Adipose tissue (tissue), 3 donors: ENCODE results near the gene SORCS1. TPM values are rescaled to one million over a fixed set of nuclear protein-coding genes. Genes with fewer than 3 reads are reported as not detected.
"Not testable (repeated sequence)": the region's sequence is repeated elsewhere in the genome, so short reads cannot be mapped to it uniquely, and the experiment has no call there.

Experiments used
- H3K27ac ChIP-seq: one replicate; pipeline ENCODE4 v1.5.1; 2013; ENCODE audit warnings: low read depth, low read length
- WGBS, 3 donors: extraction: QIAGEN DNeasy Blood & Tissue Kit; methylation state at CpG; one replicate each; pipeline ENCODE4 v1.1.7; 2013; 5-methylcytosine and 5-hydroxymethylcytosine counted together
- polyA plus RNA-seq, 3 donors: library from polyadenylated mRNA; stranded (reverse); fragments of 200-250 nt; gene quantifications; one replicate each; pipeline ENCODE4 v1.2.3, GENCODE V29; 2013
- donor health status: healthy with polysubstance abuse.
- donor health status: Bipolar disorder and iron deficiency.
- donor health status: healthy.

Gene SORCS1
- polyA plus RNA-seq, 3 donors, result 0.16 to 0.87 (median 0.22) TPM

DNA sequence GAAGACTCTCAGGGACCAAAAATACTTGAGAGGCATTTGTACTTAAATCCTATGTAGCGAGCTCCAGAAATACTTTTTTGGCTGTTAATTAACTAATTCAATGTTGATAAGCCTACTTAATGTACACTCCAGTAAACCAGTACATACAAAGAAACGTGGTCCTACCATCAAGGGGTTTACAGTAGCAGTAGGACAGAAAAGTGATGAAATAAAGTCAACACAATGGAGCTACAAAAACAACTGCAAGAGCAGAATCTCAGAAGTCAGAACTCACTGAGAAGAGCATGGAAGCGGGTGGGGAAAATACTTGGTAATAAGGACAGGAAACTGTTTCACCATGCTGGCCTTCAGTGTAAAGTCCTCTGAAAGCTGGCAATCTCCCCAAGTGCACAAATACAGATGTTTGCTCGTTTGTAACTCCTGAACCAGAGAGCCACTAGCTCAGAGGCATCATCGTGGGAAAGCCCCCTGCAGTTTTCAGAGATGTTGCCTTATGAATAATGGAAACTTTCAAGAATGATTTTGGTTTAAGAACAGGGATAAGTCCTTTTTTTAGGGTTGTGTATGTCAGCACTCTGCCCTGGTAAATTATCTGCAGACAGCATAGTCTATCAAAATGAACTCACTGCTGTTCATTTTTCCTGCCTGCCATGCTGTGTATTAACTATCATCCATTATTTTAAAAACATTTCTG lies 233.2 kb downstream of the SORCS1 start:
- no peak overlapping the region for H3K27ac ChIP-seq
- 25 to 42% (median 35%) methylated on average over 5 of the region's 5 CpGs for WGBS, 3 donors

DNA sequence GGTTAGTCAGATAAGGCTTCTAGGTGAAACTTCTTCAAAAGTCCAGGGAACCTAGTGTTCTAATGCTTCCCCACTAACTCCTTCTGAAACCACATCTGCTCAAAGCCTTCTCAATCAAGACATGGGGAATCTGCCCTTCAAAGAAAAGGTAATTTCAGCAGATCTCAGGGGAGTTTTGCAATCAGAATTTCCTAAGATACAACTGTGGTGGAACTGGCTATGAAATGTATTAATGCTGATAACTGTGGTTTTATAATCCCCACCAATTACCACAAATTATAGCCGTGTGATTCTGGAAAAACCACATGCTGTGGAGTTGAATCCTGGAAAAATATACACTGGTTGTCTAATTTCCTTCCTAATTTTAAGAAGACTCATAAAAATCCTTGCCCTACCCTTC lies 233.8 kb downstream of the SORCS1 start:
- no peak overlapping the region for H3K27ac ChIP-seq
- WGBS, 3 donors, result 34 to 47% (median 44%) methylated on average over 1 of the region's 1 CpG

DNA sequence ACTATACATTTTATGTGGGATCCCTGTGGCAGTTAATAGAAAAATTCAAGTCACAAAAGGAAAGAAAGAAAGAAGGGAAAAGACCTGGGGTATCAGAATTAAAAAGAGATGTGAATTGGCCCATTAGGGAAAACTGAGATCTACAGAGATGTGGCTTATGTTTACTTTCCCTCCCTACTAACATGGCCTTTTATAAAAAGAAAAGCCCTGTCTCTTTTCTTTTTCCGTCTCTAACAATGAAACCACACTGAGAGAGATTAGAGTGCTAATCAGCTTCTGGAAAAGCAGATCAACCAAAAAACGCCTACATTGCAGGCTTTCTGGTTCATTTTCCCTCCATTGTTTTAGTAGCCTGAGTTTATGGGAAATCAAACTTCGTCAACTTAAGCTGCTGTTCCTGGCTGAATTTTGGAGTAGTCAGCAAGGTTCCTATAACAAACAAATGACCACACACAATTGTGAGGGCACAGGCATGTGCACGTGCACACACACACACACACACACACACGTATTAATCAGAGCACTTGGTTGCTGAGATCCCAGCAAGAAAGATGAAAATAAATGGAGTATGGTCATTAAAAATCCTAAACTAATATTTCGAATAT lies 235.1 kb downstream of the SORCS1 start:
- H3K27ac ChIP-seq, result no peak overlapping the region
- WGBS, 3 donors, result 66 to 80% (median 78%) methylated on average over 6 of the region's 6 CpGs

DNA sequence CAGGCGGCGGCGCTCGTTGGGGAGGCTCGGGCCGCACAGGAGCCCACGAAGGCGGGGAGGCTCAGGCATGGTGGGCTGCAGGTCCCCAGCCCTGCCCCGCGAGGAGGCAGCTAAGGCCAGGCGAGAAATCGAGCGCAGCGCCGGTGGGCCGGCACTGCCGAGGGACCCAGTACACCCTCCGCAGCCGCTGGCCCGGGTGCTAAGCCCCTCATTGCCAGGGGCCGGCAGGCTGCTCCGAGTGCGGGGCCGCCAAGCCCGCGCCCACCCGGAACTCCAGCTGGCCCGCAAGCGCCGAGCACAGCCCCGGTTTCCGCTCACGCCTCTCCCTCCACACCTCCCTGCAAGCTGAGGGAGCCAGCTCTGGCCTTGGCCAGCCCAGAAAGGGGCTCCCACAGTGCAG lies 236.4 kb downstream of the SORCS1 start:
- H3K27ac ChIP-seq, result not testable (repeated sequence)
- 92 to 95% (median 93%) methylated on average over 30 to 33 of the region's 33 CpGs for WGBS, 3 donors

DNA sequence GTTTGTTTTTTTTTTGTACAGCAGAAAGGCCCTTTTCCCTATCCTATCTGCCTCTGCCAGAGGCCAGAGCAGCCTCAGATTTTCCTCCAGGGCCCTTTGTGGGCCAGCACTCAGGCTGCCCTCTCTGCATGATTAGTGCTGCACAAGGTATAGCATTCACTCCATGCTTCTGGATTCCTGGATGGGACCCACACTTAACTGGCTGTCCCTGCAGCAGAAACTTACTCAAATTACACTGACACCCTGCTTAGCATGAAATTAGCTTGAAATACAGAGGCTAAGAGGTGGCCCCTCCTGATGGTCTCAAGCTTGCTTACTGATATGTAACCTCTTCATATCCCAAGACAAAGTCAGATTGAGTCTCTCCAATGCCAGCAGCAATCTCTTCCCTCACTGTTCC lies 239.3 kb downstream of the SORCS1 start:
- no peak overlapping the region for H3K27ac ChIP-seq

DNA sequence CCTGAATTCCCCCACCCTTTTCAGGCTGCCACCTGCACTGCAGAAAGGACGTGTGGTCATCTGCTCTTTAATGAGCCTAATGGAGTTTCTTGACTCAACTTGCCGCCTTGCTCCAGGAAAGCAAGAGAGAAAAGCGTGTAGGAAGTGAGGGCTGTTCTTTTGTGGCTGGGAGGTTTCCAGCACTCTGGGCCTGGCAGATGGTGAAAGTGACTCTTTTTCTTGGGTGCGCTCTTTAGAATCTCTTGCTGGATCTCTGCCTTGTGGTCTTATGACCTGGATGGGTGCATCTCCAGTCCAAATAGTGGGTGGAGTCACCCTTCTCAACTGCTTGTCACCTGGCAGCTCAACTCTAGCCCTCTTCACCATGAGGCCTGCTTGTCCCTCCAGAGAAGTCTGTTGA lies 244.0 kb downstream of the SORCS1 start:
- 74 to 88% (median 83%) methylated on average over 4 of the region's 4 CpGs for WGBS, 3 donors
- no peak overlapping the region for H3K27ac ChIP-seq

DNA sequence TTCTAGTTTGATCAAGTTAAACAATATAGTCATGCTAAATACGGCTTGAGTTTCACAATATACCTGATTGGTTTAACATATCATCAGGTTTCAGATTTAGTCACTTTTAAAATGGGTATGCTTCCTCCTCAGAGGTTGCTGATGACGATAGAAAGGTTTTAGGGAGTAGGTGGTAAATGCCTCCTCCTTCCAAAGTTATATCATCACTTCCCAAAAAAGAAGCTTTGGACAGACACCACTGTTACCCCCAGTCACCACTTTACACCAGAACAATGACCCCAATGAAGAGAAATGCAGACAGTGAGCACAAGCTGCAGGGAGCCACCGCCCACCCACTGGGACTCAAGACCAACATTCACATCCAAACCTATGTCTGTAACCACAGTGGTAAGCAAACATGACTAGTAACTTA lies 244.6 kb downstream of the SORCS1 start:
- WGBS, 3 donors, result 63 to 82% (median 73%) methylated on average over 3 of the region's 3 CpGs
- no peak overlapping the region for H3K27ac ChIP-seq

DNA sequence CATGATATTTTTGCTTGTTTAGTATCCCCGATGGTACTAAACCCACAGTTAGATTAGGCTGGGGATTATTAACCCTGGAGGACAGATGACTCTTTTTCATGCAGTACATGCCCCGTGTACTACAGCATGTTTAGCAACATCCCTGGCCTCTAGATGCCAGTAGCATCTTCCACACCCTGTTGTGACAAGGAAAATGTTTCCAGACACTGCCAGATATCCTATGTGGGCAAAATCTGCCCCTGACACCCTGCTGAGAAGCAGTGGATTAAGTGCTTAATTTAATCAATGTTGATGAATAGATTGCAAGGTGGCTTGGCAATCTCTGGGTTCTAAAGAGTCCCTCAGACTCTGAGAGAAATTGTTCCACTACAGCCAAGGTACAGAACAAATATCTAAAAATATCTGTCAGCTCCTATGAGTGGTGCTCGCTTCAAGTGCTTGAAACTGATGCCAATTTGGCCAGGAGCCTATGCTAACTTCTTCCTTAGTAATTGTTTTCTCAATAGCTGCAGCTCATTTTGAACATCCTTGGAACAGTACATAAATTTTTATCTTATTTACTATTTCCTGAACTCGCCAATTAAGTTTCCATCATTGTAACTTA lies 247.0 kb downstream of the SORCS1 start:
- no peak overlapping the region for H3K27ac ChIP-seq
- 22 to 50% (median 48%) methylated on average over 4 of the region's 4 CpGs for WGBS, 3 donors

DNA sequence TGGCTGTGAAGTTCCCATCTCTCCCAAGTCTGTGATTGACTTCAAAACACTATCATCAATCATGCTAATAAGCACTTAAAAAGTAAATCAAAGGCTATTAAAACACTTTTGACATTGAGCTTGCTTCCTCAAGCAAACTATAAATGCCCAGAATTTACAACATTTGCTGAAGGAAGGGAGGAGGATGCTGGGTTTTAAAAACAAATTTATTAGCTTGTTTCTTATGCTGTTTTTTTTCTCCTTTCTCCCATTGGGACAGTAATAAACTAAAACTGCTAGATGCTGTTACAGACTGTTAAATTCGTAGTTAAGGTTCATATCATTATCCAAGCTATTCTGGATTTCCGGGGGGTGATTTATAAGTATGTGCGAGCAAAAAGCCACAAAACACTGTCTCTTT lies 250.5 kb downstream of the SORCS1 start:
- H3K27ac ChIP-seq, result no peak overlapping the region
- 72 to 77% (median 72%) methylated on average over 3 of the region's 3 CpGs for WGBS, 3 donors

DNA sequence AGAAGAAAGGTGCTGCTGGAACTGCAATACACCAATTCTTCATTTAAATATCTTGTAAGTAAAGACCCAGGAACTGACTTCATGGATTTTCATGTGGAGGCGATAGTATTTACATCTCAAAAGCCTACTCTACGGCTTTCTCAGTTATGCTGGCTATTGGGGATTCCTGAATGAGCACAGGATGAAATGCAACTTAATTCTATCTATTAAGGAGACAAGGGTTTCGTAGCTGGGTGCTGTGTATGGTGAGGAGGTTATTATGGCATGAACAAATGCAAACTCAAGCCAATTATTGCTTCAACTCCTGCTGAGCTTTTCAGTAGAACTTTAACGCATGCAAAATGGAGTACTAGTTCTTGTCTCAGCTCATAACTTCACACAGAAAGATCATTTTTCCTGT lies 251.2 kb downstream of the SORCS1 start:
- H3K27ac ChIP-seq, result no peak overlapping the region
- 70 to 80% (median 80%) methylated on average over 4 of the region's 4 CpGs for WGBS, 3 donors

DNA sequence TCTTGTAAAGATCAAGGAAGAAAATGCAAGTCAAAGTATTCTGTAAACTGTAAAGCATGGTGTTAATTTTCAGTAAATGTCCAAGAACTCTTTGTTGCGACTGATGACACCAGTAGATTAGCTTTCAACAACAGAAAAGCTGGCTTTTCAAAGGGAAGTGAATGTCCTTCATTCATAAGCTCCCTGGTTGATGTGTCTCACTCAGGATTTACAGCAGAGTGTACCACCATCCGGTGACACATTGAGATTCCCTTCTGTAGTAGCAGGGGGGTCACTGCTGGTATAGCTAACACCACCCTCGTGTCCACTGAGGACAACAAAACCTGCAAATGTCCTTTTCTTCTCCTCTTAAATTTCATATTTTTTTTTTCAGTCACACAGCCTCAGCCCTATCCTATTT lies 253.4 kb downstream of the SORCS1 start:
- 61 to 74% (median 70%) methylated on average over 3 of the region's 3 CpGs for WGBS, 3 donors
- H3K27ac ChIP-seq, result no peak overlapping the region

DNA sequence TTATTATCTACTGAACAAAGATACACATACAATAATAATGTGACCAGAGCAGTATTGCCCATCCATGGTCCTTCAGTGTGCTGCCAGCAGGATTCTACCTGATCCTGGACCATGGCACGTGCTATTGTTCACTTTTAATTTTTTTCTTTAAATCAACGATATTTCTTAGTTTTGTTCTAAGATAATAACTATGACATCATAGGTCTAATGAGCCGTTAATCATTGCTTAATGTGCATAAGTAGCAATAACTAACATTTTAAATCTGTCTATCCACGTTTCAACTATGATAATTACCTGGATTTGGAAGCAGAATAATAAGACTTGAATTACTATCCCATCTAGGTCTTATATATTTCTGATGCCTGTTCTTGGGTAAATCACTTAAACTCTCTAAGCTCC lies 253.8 kb downstream of the SORCS1 start:
- no peak overlapping the region for H3K27ac ChIP-seq
- 56 to 73% (median 69%) methylated on average over 4 of the region's 4 CpGs for WGBS, 3 donors

DNA sequence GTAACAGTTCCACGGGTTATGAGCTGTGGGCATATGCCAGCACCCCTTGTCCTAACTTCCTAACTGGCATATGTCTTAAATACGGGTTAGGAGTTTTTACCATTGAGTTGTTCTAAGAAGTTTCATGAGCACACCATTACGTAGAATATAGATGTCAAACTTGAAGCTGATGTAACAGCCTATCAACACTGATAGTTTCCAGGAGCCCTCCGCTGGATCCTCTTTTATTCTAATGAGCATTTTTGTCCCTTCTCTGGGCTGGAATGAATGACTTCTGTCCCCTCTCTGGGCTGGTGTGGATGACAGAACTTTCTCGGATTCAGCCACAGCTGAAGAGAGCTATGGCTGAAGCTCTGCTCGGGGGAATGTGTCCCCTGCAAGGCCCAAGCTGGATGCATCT lies 256.3 kb downstream of the SORCS1 start:
- WGBS, 3 donors, result 77 to 93% (median 92%) methylated on average over 6 of the region's 6 CpGs
- H3K27ac ChIP-seq, result no peak overlapping the region

DNA sequence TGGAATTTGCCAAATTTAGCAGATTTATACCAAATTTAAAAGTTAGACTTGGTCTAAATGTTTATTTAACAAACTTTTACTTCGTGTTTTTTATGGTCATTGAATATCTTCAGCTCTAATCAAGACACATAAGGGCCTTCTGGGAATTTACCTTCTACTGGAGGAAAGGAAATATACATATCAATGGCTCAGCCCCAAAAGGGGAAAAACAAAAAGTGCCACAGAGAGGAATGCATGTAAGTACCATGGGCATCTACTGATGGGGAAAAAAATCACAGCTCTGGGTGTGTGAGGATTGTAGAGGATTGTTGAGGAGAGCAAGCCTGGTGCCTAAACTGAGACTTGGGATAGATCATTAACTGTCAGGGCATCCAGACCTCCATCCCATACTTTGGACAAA lies 260.3 kb downstream of the SORCS1 start:
- 37 to 51% (median 39%) methylated on average over 1 of the region's 1 CpG for WGBS, 3 donors

DNA sequence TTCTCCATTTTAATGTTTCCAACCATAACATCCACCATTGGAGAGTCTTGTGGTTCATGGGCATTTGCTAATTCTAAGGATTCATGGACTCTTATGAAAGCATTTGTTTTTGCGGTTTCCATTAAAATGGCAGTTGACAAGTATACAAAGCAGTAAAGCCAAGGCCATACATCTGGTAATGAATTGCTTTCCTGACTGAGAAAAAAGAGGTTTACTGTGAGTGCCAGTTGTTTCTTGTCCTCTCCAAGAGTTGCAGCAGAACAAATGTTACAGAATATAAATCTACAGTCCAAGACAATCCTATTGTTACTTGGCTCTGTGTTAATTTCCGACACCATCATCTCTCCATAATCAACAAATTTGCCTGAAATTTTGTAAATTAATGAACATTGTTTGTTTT lies 261.3 kb downstream of the SORCS1 start:
- H3K27ac ChIP-seq, result no peak overlapping the region
- WGBS, 3 donors, result 90 to 93% (median 90%) methylated on average over 2 of the region's 2 CpGs

More for the DNA sequence above, 260.3 kb downstream of the SORCS1 start:
- no peak overlapping the region for H3K27ac ChIP-seq

DNA sequence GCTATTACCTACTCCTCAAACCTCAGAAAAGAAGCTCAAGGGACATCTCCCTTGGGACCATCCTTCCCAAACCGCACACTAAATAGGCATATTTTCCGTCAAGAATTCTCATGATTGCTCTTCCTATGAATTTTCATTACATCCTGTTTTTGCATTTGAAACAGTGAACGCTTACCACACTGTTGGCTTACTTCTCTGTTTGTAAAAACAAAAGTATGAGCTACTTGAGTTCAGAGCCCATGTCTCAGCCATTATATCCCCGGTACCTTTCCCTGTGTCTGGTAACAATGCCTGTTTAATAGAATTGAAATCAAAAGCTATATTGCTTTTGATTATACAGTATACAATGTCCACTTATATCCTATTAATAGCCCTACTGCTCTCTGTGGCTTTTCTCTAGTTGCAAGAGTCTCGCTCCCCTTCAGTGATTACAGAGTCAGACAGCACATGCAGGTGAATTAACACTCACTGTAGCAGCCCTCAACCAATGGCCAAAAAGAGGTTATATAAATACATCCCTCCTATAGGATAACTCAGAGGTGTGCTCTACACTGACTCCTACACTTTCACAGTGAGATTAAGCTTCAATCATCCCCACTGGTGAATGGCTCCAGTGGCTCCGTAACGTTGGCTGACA lies 264.4 kb downstream of the SORCS1 start:
- H3K27ac ChIP-seq, result no peak overlapping the region
- 59 to 75% (median 61%) methylated on average over 7 of the region's 7 CpGs for WGBS, 3 donors

DNA sequence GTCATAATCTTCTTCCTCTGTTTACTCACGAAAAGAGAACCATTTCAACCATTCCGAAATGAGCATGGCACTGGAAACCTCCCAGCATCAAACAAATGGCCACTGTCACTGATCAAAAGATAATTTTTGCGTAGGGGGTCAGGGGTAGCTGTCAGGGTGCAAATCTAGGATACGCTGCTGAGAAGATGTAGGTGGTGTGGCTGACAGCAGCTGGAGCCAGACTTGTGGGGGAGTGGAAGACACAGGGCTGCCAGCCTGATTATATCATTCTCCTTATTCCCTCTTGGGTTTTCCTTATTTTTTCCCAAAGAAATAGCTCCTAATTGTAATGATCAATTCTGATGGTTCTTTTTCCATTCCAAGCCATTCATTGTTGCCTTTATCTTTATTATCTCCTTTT lies 266.1 kb downstream of the SORCS1 start:
- no peak overlapping the region for H3K27ac ChIP-seq
- 53 to 61% (median 58%) methylated on average over 4 of the region's 4 CpGs for WGBS, 3 donors

DNA sequence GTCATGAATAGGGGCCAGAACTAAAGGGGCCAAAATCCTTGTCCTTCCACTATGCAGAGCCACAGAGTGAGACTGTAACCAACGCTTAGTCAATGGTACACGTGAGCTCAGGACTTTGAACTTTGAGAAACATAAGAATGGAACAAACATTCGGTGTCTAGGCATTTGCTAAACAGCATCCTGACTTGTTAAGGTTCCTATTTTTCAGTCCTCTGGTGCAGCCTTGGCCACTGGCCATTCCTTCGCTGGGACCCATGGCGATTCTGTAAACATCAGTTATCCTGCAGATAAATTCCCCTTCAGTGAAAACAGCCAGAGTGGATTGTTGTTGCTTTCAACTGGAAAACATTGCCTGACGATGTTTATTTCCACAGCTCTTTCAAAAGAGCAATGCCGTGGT lies 266.8 kb downstream of the SORCS1 start:
- 30 to 61% (median 55%) methylated on average over 7 of the region's 7 CpGs for WGBS, 3 donors

DNA sequence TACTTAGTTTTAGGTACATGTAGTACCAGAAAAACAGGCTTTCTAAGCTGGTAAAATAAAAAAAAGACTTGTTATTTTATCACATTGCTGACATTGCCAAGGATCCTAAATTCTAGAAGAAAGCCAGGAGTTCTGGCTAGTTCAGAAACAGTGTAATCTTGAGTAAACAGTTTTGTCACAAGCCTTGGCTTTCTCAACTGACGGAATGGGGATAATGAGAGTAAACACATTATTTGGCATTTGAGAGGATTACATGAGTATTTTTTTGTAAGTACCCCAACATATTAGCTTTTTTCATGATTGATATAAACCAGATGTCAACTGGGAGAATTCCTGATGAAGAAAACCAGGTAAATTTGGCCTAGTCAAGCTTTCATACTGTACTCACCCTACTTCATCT lies 269.8 kb downstream of the SORCS1 start:
- WGBS, 3 donors, result 12 to 76% (median 71%) methylated on average over 1 of the region's 1 CpG
- H3K27ac ChIP-seq, result no peak overlapping the region

More for the DNA sequence above, 266.8 kb downstream of the SORCS1 start:
- H3K27ac ChIP-seq, result no peak overlapping the region
